Measurements from ENCODE around the gene MAP1B.

The MAP1B gene

DNA sequence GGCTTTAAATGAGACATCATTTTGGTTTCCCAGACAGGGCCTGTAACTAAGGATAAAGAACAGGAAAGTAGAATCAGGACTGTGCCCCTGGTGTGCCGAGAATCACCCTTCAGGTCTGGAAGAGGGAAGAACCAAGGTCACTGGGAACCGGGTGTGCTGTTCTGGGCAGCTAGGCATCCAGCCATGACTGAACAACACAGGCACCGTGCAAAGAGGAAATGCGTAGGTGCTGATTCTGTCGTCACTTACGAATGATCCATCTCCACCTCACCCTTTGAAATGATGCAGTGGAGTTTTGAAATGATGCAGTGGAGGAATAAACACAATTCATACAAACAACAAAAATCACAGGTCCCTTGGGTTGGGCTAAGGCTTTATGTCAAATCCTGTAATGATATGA is 64.4 kb downstream of the MAP1B start:
- no peak for DNase-seq
- Mint-ChIP-seq H3K4me1 (ENCODE audit: low read depth) (peaks cover 15% of the 10 kb centered on the region), H3K4me3 (no peak overlapping the region), H3K36me3 (ENCODE audit: low read depth) (no peaks in the 10 kb centered on the region), H3K9me3 (no peaks in the 10 kb centered on the region), H3K27me3 (peaks cover 77% of the 10 kb centered on the region), H3K27ac (no peak overlapping the region)

DNA sequence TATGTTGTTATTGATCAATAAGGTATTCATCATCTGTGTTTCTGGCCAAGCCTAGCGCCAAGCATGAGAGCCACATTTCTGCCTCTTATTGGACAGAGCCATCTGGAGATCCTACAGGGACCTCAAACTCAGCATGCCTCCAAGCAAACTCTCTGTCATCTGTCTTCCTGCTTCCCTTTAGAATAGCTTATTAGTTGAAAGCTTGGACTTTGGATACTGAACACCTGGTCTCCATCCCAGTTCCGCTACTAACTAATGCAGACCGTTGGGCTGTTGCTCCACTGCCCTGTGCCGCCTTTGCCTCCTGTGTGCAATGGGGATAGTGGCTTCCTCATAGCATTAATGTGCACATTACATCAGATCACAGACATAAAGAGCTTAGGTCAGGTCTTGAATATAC is 65.5 kb downstream of the MAP1B start:
- peaks cover 75% of the 10 kb centered on the region for H3K27me3 Mint-ChIP-seq

DNA sequence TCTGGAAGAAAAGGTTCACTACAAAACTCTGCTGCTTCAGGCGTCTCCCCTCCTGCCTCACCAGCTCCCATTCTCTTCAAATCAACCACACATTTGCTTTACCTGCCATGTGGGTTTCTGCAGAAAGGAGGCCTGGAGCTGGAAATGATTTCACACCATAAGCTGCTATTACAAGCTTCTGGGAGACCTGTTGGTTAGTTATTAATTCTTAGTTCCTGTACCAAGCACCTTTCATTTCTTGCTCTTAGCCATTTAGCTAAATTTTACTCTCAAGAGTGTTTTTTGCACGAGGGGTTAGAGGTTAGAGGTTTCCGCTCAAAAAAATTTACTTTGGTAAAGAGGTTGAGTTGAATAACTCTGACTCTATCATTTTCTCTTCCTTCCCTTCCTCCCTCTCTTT is 70.3 kb downstream of the MAP1B start:
- DNase-seq, result no peak
- Mint-ChIP-seq H3K4me3 (no peak overlapping the region), H3K9me3 (no peaks in the 10 kb centered on the region), H3K36me3 (ENCODE audit: low read depth) (no peaks in the 10 kb centered on the region), H3K27me3 (peaks cover 72% of the 10 kb centered on the region), H3K27ac (no peak overlapping the region), H3K4me1 (ENCODE audit: low read depth) (no peaks in the 10 kb centered on the region)

More for the DNA sequence above, 65.5 kb downstream of the MAP1B start:
- Mint-ChIP-seq H3K27ac (no peak overlapping the region), H3K4me3 (no peak overlapping the region), H3K36me3 (ENCODE audit: low read depth) (no peaks in the 10 kb centered on the region), H3K9me3 (no peaks in the 10 kb centered on the region), H3K4me1 (ENCODE audit: low read depth) (peaks cover 8% of the 10 kb centered on the region)
- no peak for DNase-seq

DNA sequence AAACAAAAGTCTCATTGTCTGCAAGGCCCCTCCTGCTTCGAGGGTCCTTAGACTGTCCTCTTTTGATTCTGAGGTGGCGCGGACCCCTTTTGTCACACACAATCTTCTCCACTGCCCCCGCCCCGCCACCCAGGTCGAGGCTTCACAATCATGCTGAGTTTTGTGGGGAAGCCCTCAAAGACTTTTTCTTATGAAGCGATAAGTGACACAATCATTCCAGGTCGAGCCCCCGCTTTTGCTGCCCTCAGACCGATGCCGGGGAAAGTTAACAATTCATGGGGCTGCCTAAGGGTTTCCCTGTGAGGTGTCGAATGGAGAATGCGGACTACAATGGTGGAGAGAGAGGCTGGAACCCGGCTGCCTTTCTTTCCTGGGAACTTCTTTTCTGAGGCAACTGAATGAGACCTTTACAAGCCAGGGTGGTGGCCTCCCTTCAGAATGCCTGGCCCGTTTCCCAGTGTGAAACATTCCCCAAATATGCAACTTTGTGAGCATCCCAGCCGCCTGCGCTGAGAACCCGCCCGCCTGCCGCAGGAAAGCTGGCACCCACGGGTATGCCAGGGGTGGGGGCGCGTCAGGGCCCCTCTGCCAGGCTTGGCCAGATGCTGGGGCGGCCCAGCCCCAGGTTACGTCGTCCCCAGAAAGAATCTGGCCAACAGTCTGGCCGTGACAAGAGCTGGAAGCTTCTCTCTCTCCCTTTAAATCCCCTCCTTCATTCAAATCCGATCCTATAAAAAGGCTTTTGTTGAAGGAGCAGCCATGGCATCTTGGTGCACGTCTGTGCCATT is 71.9 kb downstream of the MAP1B start:
- Mint-ChIP-seq H3K9me3 (no peaks in the 10 kb centered on the region), H3K27ac (no peak overlapping the region), H3K4me1 (ENCODE audit: low read depth) (no peaks in the 10 kb centered on the region), H3K4me3 (no peak overlapping the region), H3K36me3 (ENCODE audit: low read depth) (no peaks in the 10 kb centered on the region), H3K27me3 (peaks cover 76% of the 10 kb centered on the region)
- DNase-seq, result no peak

DNA sequence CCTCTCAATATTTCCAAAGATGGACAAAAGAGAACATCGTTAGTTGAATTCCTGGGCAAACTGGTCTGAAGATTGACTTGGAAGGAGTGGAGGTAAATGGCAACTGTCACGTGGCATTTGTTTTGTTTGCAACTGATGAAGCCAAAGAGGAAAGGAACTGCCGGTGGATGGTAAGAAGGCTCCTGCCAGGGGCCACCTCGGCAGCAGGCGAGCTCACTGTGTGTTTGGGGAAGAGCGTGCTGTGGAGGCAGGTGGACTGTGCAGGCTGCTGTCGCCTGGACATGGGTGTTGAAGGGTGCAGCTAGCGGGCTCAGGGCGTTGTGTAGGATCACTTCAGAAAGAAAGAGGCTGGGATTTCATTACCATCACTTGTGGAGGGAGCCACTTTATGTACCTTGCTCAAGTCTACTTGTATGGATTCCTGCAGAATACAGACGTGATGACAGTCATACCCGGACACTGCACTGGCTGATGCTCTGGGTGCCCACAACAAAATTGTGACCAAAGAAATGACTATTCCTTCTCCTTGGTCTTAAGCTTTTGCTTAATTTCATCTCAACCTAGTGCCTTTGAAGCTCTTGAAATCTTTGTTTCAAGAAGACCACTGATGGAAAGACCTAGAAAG is 72.7 kb downstream of the MAP1B start:
- Mint-ChIP-seq H3K36me3 (ENCODE audit: low read depth) (no peaks in the 10 kb centered on the region), H3K27ac (no peak overlapping the region), H3K27me3 (peaks cover 72% of the 10 kb centered on the region), H3K4me3 (no peak overlapping the region), H3K4me1 (ENCODE audit: low read depth) (no peaks in the 10 kb centered on the region), H3K9me3 (no peaks in the 10 kb centered on the region)
- no peak for DNase-seq

DNA sequence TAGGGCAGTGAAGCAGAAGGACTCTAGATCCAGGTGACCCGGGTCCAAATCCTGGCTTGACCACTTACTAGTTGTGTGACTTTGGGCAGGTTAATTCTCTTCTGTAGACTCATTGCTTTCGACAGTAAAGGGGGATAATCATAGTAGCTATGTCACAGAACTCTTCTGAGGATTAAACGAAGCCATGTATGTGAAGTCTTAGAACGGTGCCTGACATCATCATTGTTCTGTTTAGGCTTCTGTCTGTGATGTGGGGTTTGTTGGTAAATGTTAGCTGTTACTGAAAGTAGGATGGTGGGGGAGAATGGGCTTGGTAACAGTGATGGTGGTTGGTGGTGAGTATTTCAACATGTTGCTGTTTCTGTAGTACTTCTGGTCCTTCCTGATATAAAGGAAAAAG is 73.7 kb downstream of the MAP1B start:
- peaks cover 73% of the 10 kb centered on the region for H3K27me3 Mint-ChIP-seq
- H3K36me3 Mint-ChIP-seq (ENCODE audit: low read depth), result no peaks in the 10 kb centered on the region
- H3K4me1 Mint-ChIP-seq (ENCODE audit: low read depth), result no peaks in the 10 kb centered on the region
- no peak overlapping the region for H3K27ac Mint-ChIP-seq
- no peak overlapping the region for H3K4me3 Mint-ChIP-seq
- no peaks in the 10 kb centered on the region for H3K9me3 Mint-ChIP-seq
- no peak for DNase-seq

DNA sequence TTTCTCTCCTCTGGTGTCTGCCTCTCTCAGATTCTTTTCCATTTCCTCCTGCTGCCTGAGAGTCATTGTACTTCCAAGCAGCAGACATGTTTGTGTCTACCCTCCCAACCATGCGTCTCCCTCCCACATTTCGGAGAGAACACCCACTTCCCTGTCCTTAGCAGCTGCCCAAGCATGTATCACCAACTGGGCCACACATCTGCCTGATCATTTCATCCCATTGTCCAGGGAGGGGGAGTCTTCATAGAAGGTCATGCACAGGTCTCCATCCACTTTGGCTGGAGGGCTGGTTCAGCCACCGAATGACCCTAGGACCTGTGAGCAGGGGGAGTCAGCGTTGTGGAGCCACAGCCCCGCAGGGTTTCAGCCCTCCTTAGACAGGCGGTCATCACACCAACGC is 75.4 kb downstream of the MAP1B start:
- no peaks in the 10 kb centered on the region for H3K9me3 Mint-ChIP-seq
- no peak for DNase-seq
- H3K4me3 Mint-ChIP-seq, result no peak overlapping the region
- no peak overlapping the region for H3K27ac Mint-ChIP-seq
- peaks cover 4% of the 10 kb centered on the region for H3K4me1 Mint-ChIP-seq (ENCODE audit: low read depth)
- H3K36me3 Mint-ChIP-seq (ENCODE audit: low read depth), result no peaks in the 10 kb centered on the region
- H3K27me3 Mint-ChIP-seq, result peaks cover 75% of the 10 kb centered on the region

DNA sequence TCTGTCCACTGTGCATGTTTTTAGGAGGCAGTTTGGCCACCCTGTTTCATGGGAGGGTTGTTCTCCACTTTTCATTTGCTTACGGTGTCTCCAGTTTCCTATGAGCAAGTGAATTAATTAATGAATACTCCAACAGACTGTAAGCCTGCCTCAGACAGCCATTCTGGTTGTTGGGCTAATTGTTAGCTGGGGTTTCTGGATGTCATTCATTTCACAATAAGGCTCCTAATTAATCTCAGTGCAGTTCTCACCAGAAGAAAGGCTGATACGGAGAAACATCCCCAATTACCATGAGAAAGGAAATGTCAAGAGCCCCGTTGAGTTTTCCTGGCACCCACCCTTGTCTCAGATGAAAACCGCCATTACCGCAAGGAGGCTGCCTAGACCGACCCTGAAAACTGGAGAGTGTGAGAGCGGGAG is 75.8 kb downstream of the MAP1B start:
- H3K4me3 Mint-ChIP-seq, result no peak overlapping the region
- no peak overlapping the region for H3K27ac Mint-ChIP-seq
- no peaks in the 10 kb centered on the region for H3K9me3 Mint-ChIP-seq
- H3K36me3 Mint-ChIP-seq (ENCODE audit: low read depth), result no peaks in the 10 kb centered on the region
- DNase-seq, result no peak
- H3K27me3 Mint-ChIP-seq, result peaks cover 75% of the 10 kb centered on the region
- H3K4me1 Mint-ChIP-seq (ENCODE audit: low read depth), result peaks cover 4% of the 10 kb centered on the region

DNA sequence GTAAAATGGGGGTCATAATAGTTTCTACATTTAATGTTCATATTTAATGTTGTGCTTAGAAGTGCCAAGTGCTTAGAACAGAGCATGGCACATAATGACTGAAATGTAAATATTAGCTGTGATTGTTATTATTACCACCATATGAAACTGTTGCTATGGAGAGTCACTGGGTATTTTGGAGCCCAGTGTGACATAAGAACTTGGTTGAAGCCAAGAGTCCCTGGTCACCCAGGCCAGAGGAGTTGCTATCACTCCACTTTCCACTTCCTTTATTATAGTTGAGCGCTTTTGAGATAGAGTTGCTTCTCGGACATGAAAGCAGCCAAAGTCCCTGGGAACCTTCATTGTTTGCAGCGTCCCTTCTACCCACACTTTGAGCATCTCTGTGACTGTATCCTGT is 77.1 kb downstream of the MAP1B start:
- peaks cover 77% of the 10 kb centered on the region for H3K27me3 Mint-ChIP-seq

DNA sequence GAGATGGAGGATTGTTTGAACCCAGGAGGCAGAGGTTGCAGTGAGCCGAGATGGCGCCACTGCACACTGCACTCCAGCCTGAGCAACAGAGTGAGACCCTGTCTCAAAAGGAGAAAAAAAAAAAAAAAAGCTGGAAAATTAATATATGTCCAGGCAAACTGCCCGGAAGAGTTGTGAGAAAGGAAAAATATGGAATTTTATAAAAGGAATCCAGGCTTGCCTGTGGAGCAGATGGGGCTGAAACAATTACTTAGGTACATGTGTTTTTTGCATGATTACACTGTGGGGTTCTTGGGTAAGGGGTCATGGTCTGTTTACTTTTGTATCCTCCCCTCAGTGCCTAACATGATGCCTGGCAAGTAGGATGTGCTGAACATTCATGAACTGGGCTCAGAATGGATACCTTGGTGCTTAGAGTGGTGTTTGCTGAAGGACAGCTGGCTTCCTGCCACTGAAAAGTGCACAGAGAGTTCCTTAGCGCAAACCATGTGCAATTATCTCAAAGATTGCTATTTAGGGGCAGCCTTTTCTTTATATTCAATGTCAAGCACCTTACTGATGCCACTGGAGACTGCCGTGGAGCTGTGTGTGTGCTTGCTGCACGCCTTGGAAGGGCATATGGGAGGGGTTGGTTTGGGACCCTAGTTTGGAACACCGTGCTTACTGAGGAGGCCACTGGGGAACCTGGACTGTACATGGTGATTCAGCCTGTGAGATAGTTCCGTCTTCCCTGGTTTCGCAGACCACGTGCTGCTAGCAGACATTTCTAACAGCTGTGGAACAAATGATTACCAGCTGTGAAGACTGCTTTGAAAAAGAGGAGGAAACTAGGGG is 78.4 kb downstream of the MAP1B start:
- Mint-ChIP-seq H3K27me3 (peaks cover 76% of the 10 kb centered on the region), H3K4me3 (no peak overlapping the region), H3K27ac (no peak overlapping the region), H3K9me3 (no peaks in the 10 kb centered on the region), H3K4me1 (ENCODE audit: low read depth) (peaks cover 4% of the 10 kb centered on the region), H3K36me3 (ENCODE audit: low read depth) (no peaks in the 10 kb centered on the region)
- DNase-seq, result no peak

More for the DNA sequence above, 77.1 kb downstream of the MAP1B start:
- Mint-ChIP-seq H3K4me1 (ENCODE audit: low read depth) (peaks cover 4% of the 10 kb centered on the region), H3K4me3 (no peak overlapping the region), H3K27ac (no peak overlapping the region), H3K9me3 (no peaks in the 10 kb centered on the region), H3K36me3 (ENCODE audit: low read depth) (no peaks in the 10 kb centered on the region)
- no peak for DNase-seq

DNA sequence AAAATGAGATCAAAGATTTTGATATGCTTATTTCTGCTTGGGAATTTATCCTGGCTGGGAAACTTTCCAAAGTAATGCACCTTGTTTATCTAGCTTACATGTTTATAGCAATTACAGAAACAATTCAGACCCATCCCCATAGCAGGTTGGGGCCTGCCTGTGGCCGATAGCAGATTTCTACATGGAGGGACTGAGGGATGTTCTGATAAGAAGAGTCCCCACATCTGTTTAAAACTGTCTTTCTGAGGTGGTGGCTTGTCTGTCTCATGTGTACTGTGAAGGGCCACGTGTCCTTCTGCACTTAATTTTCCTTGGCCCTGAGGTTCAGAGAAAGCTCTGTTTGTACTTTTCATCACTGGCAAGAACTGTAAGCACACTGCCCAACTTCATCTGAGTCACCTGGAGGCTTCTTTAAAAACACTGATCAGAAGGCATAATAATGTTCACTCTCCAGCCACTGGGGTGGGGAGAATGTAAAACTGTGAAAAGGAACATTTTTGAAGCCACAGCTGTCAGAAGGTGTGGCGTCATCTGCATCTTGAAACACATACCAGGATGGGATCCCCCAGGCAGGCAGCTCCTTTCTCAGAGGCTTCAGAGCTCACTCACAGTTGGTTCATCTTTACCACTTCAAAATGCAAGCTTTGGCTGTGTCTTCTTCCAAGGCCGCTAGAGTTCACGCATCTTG is 80.3 kb downstream of the MAP1B start:
- H3K27ac Mint-ChIP-seq, result no peak overlapping the region
- H3K36me3 Mint-ChIP-seq (ENCODE audit: low read depth), result no peaks in the 10 kb centered on the region
- peaks cover 81% of the 10 kb centered on the region for H3K27me3 Mint-ChIP-seq
- H3K4me1 Mint-ChIP-seq (ENCODE audit: low read depth), result peaks cover 4% of the 10 kb centered on the region
- H3K9me3 Mint-ChIP-seq, result no peaks in the 10 kb centered on the region
- DNase-seq, result no peak
- H3K4me3 Mint-ChIP-seq, result no peak overlapping the region

DNA sequence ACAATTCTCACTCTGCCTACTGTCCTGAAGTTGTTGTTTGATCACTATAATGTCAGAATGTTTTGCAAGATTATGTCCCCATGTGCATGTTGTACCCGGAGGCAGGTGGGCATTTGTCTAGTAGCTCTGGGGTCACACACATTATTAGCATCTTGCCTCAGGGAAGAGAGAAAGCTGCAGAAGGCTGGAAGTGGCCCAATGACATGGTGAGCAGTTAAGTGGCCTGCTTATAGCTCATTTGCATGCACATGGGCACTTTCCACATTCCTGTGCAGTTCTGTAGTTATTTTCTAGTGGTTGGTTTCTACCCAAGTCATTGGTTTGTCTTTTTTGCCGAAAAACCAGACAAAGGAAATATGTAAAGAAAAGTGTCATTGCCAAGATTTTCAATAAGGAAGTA is 80.9 kb downstream of the MAP1B start:
- H3K27ac Mint-ChIP-seq, result no peak overlapping the region
- peaks cover 4% of the 10 kb centered on the region for H3K4me1 Mint-ChIP-seq (ENCODE audit: low read depth)
- no peak for DNase-seq
- H3K9me3 Mint-ChIP-seq, result no peaks in the 10 kb centered on the region
- H3K36me3 Mint-ChIP-seq (ENCODE audit: low read depth), result no peaks in the 10 kb centered on the region
- H3K27me3 Mint-ChIP-seq, result peaks cover 81% of the 10 kb centered on the region
- no peak overlapping the region for H3K4me3 Mint-ChIP-seq

DNA sequence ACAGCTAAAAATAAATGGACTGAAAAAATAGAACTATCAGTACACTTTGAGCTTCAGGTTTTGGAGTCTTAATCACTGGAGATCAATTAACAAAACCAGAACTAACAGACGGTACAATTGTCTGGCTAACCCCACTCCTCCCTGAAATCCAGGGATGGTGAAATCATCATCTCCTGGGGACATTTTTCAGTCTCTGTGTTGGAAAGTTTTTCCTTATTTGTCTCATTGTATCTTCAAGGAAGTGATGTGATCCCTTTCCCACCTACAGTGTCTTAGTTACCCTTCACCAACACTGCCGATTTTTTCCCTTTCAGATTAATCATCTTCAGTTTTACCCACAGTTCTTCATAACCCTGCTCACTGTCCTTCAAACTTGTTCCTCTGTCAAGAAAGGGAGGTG is 81.9 kb downstream of the MAP1B start:
- no peaks in the 10 kb centered on the region for H3K36me3 Mint-ChIP-seq (ENCODE audit: low read depth)
- H3K27me3 Mint-ChIP-seq, result peaks cover 80% of the 10 kb centered on the region
- H3K27ac Mint-ChIP-seq, result no peak overlapping the region
- H3K4me3 Mint-ChIP-seq, result no peak overlapping the region
- H3K9me3 Mint-ChIP-seq, result no peaks in the 10 kb centered on the region
- DNase-seq, result no peak
- H3K4me1 Mint-ChIP-seq (ENCODE audit: low read depth), result peaks cover 5% of the 10 kb centered on the region

DNA sequence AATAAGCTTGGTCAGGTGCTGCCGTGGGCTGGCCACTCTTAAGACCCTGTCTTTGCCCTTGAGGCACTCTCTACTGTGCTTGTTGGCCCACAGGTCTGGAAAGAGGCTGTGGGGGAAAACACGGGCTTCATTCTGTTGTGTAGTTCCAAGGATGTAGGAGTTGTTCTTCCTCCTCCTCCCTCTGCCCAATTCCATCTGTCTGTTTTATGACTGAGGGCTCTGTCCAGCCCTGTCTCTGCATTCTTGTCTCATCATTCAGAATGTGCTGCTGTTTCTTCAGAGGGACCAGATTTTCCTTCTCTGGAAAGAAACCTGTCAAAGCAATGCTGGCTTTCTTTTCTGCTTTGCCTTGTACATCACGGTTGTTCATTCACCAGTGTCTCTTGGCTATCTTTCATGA is 84.1 kb downstream of the MAP1B start:
- Mint-ChIP-seq H3K4me3 (no peak overlapping the region), H3K9me3 (no peaks in the 10 kb centered on the region), H3K36me3 (ENCODE audit: low read depth) (no peaks in the 10 kb centered on the region), H3K27ac (no peak overlapping the region), H3K27me3 (peaks cover 88% of the 10 kb centered on the region), H3K4me1 (ENCODE audit: low read depth) (peaks cover 15% of the 10 kb centered on the region)
- DNase-seq, result no peak

Measured in activated T-cell treated with anti-CD3 and anti-CD28 coated beads, Interleukin-2, amount 50 U/mL, for 24 hours (primary cell).